HepG2 (cell line): ENCODE measurements around the gene DCTN2. TPM values are rescaled to one million over a fixed set of nuclear protein-coding genes. Genes with fewer than 3 reads are reported as not detected.

Experiments
- DNMT3B ChIP-seq: conservative IDR thresholded peaks from 2 replicates; pipeline ENCODE4 v1.6.1; 2016; ENCODE audit warnings: missing biosample characterization, control low read depth
- EP300 ChIP-seq, 3 experiments: sonication (generic) in 1 of 3; formaldehyde crosslinking in 1 of 3; IDR thresholded peaks; 2 replicates each; pipeline versions ENCODE4 v1.5.1 to v1.6.1; 2011 to 2020; ENCODE audit warnings: low read depth in 2 of 3, low read length in 2 of 3, borderline replicate concordance in 1 of 3, improper control_type of control experiment in 1 of 3, mild to moderate bottlenecking in 1 of 3, missing genetic modification reagents in 1 of 3, moderate library complexity in 1 of 3
- MEIS1 ChIP-seq: sonication (generic); formaldehyde crosslinking; IDR thresholded peaks from 2 replicates; pipeline ENCODE4 v1.9.0; 2021; ENCODE audit warnings: mild to moderate bottlenecking, missing genetic modification reagents, moderate library complexity, borderline replicate concordance
- NFYB ChIP-seq: sonication (generic); formaldehyde crosslinking; IDR thresholded peaks from 2 replicates; pipeline ENCODE4 v1.4.0; 2020; ENCODE audit warnings: missing genetic modification reagents
- SP5 ChIP-seq: IDR thresholded peaks from 2 replicates; pipeline ENCODE4 v1.6.1; 2016; ENCODE audit warnings: low read depth, borderline replicate concordance
- ZMYM2 ChIP-seq: sonication (generic); formaldehyde crosslinking; IDR thresholded peaks from 2 replicates; pipeline ENCODE4 v1.8.0; 2022; ENCODE audit warnings: mild to moderate bottlenecking, missing genetic modification reagents
- ZNF143 ChIP-seq: sonication (generic); formaldehyde crosslinking; IDR thresholded peaks from 2 replicates; pipeline ENCODE4 v1.4.0; 2020; ENCODE audit warnings: missing genetic modification reagents
- ZNF317 ChIP-seq: sonication (generic); formaldehyde crosslinking; IDR thresholded peaks from 2 replicates; pipeline ENCODE4 v1.5.0; 2020; ENCODE audit warnings: mild to moderate bottlenecking, missing genetic modification reagents
- ZNF629 ChIP-seq: sonication (generic); formaldehyde crosslinking; conservative IDR thresholded peaks from 2 replicates; pipeline ENCODE4 v1.5.0; 2020; ENCODE audit warnings: missing genetic modification reagents
- ZNF816 ChIP-seq: sonication (generic); formaldehyde crosslinking; IDR thresholded peaks from 2 replicates; pipeline ENCODE4 v1.8.0; 2022; ENCODE audit warnings: missing genetic modification reagents, mild to moderate bottlenecking, borderline replicate concordance
- polyA plus RNA-seq, 8 experiments: library from polyadenylated mRNA; depleted of rRNA in 3 of 8; stranded (reverse) in 7 of 8; unstranded in 1 of 8; fragments of >200 nt; fragmentation: Illumina TruSeq in 4 of 8; extraction: Trizol in 4 of 8; gene quantifications; 2 replicates each; pipeline versions ENCODE4 v1.2.1 to v1.2.3, GENCODE V29; 2011 to 2016; ENCODE audit warnings: low read depth in 4 of 8, missing spikeins in 1 of 8, mixed read lengths in 1 of 8; ENCODE audit not compliant: insufficient read depth in 1 of 8
- total RNA-seq, 5 experiments: library from RNA; depleted of rRNA; stranded (reverse); fragments of >200 nt; fragmentation: Illumina TruSeq; extraction: Trizol; gene quantifications; 2 replicates each; pipeline ENCODE4 v1.2.3, GENCODE V29; 2016; ENCODE audit warnings: low read depth in 1 of 5
- TF ChIP-seq, protein P1 (sequence below): sonication (generic); formaldehyde crosslinking; IDR thresholded peaks from 2 replicates; pipeline ENCODE4 v1.4.0; 2020; ENCODE audit warnings: mild to moderate bottlenecking, missing genetic modification reagents
- TF ChIP-seq, protein P2 (sequence below): IDR thresholded peaks from 2 replicates; pipeline ENCODE4 v1.6.1; 2012; ENCODE audit warnings: low read depth, low read length, improper control_type of control experiment
- TF ChIP-seq, protein P3 (sequence below): sonication (generic); formaldehyde crosslinking; IDR thresholded peaks from 2 replicates; pipeline ENCODE4; 2020; ENCODE audit warnings: missing genetic modification reagents, mild to moderate bottlenecking, borderline replicate concordance

The DCTN2 gene
- total and polyA plus RNA-seq, 2 of the 13 experiments (the other 11 are each of a cell fraction or from before 2014, with no cell fraction given), result 72.0 to 77.4 TPM

DNA sequence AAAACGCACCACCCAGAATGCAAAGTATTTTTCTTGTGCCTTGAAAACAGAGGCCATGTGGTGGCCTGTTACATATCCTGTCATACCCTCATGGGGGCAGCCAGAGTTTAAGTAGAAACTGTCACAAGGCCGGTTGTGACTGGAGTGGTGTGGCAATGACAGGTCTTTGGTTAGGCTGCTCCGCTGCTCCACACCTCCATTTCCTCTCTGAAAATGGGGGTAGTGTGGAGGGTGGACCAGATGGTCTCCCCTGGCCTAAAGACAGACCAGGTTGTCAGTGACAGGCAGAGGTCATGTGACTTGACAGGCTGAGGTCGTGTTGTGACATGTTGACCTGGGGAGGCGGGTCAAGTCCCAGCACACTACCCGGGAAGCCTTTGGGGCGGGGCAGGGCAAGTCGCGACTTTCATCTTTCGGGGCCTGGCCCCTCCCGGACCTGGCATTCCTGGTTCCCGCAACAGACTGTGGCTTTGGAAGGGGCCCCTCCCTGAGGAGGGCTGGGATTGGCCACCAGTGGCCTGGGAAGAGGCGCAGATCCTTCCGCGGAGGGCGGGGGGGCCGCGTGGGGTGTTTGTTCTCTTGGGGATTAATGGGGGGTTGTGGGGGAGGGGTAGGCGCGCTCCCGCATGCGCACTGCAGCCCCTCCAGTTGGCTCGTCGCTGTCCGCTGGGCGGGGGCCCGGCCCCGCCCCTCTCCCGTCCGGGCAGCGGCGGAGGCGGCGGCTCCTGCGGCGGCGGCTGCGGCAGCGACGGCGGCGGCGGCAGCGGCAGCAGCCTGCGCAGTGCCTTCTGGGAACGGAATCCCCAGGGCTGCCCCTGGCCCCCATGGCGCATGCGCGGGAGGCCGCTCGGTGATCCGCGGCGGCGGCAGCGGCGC lies 24.7 kb downstream of the DCTN2 start, which contains the start of gene MBD6 (continued):
- TF ChIP-seq, protein P1, sequence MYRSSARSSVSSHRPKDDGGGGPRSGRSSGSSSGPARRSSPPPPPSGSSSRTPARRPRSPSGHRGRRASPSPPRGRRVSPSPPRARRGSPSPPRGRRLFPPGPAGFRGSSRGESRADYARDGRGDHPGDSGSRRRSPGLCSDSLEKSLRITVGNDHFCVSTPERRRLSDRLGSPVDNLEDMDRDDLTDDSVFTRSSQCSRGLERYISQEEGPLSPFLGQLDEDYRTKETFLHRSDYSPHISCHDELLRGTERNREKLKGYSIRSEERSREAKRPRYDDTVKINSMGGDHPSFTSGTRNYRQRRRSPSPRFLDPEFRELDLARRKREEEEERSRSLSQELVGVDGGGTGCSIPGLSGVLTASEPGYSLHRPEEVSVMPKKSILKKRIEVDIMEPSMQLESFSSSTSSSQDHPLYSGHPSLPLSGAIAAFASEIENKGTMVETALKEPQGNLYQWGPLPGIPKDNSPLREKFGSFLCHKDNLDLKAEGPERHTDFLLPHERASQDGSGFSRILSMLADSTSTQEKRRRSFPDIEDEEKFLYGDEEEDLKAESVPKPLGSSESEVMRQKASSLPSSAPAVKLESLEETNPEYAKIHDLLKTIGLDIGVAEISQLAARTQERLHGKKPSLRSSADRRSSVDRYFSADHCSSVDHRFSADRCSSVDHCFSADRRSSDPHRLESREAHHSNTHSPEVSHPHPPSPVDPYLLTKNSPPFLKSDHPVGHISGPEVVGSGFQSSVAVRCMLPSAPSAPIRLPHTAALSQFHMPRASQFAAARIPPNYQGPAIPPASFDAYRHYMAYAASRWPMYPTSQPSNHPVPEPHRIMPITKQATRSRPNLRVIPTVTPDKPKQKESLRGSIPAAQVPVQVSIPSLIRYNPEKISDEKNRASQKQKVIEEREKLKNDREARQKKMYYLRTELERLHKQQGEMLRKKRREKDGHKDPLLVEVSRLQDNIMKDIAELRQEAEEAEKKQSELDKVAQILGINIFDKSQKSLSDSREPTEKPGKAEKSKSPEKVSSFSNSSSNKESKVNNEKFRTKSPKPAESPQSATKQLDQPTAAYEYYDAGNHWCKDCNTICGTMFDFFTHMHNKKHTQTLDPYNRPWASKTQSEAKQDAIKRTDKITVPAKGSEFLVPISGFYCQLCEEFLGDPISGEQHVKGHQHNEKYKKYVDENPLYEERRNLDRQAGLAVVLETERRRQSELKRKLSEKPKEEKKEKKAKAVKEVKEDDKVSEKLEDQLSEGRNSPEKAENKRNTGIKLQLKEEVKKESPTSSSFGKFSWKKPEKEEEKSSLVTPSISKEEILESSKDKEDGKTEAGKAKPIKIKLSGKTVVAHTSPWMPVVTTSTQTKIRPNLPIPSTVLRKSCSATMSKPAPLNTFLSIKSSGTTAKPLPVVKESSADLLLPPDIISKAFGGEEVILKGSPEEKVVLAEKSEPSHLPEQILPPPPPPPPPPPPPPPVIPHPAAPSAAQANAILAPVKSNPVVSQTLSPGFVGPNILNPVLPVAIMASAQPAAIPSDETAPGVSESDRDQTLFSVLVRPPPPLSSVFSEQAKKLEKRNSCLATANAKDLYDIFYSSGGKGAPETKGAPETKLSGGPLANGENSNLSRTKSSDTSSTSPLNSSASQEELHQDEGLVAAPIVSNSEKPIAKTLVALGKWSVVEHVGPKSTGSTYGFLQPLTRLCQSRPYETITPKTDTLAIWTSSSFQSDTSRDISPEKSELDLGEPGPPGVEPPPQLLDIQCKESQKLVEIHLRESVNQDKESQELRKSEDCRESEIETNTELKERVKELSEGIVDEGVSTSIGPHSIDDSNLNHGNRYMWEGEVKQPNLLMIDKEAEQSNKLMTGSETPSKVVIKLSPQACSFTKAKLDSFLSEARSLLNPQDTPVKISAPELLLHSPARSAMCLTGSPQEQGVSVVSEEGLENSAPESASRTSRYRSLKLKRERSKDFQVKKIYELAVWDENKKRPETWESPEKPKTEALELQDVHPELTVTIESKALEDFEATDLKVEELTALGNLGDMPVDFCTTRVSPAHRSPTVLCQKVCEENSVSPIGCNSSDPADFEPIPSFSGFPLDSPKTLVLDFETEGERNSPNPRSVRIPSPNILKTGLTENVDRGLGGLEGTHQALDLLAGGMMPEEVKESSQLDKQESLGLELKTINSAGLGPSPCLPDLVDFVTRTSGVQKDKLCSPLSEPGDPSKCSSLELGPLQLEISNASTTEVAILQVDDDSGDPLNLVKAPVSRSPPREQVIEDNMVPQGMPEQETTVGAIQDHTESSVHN (CRISPR knock-in tag), result no peak
- TF ChIP-seq, protein P2, sequence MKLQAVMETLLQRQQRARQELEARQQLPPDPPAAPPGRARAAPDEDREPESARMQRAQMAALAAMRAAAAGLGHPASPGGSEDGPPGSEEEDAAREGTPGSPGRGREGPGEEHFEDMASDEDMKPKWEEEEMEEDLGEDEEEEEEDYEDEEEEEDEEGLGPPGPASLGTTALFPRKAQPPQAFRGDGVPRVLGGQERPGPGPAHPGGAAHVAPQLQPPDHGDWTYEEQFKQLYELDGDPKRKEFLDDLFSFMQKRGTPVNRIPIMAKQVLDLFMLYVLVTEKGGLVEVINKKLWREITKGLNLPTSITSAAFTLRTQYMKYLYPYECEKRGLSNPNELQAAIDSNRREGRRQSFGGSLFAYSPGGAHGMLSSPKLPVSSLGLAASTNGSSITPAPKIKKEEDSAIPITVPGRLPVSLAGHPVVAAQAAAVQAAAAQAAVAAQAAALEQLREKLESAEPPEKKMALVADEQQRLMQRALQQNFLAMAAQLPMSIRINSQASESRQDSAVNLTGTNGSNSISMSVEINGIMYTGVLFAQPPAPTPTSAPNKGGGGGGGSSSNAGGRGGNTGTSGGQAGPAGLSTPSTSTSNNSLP, result 0 out of 2 replicates have a peak, but pooled peaks have one; percentile 22
- no peak for TF ChIP-seq DNMT3B (CRISPR knock-in tag)
- TF ChIP-seq NFYB (CRISPR knock-in tag), result peak; percentile 63
- peak; percentile 99 for TF ChIP-seq SP5 (CRISPR knock-in tag)
- peak; percentile 35; the same call in 1 of the 2 replicates for TF ChIP-seq ZNF629 (CRISPR knock-in tag)
- peak; percentile 58; the same call in 1 of the 2 replicates for TF ChIP-seq ZNF317
- TF ChIP-seq, protein P3, sequence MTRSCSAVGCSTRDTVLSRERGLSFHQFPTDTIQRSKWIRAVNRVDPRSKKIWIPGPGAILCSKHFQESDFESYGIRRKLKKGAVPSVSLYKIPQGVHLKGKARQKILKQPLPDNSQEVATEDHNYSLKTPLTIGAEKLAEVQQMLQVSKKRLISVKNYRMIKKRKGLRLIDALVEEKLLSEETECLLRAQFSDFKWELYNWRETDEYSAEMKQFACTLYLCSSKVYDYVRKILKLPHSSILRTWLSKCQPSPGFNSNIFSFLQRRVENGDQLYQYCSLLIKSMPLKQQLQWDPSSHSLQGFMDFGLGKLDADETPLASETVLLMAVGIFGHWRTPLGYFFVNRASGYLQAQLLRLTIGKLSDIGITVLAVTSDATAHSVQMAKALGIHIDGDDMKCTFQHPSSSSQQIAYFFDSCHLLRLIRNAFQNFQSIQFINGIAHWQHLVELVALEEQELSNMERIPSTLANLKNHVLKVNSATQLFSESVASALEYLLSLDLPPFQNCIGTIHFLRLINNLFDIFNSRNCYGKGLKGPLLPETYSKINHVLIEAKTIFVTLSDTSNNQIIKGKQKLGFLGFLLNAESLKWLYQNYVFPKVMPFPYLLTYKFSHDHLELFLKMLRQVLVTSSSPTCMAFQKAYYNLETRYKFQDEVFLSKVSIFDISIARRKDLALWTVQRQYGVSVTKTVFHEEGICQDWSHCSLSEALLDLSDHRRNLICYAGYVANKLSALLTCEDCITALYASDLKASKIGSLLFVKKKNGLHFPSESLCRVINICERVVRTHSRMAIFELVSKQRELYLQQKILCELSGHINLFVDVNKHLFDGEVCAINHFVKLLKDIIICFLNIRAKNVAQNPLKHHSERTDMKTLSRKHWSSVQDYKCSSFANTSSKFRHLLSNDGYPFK, result peak; percentile 54; the same call in 1 of the 2 replicates
- TF ChIP-seq EP300 (IDR thresholded peaks at IDR 0.05; ENCODE audit: low read depth in 2 of 2, low read length in 2 of 2), result peak in 1 of 2 experiments; percentile 70; a peak in 1 of 4 replicates
- TF ChIP-seq EP300 (CRISPR knock-in tag; IDR thresholded peaks at IDR 0.05; ENCODE audit: borderline replicate concordance), result peak; percentile 33; the same call in 1 of the 2 replicates
- peak; percentile 77 for TF ChIP-seq ZNF143
- peak; percentile 98; the same call in 1 of the 2 replicates for TF ChIP-seq MEIS1 (CRISPR knock-in tag)
- no peak for TF ChIP-seq ZMYM2 (CRISPR knock-in tag)
- TF ChIP-seq ZNF816 (CRISPR knock-in tag), result 0 out of 2 replicates have a peak, but pooled peaks have one; percentile 57
